Thyroid gland (tissue), 4 donors: ENCODE measurements around the gene STARD10. TPM values are rescaled to one million over a fixed set of nuclear protein-coding genes. Genes with fewer than 3 reads are reported as not detected.
"Not testable (repeated sequence)": the region's sequence is repeated elsewhere in the genome, so short reads cannot be mapped to it uniquely, and the experiment has no call there.

Experiments
- DNase-seq, 2 donors: peaks; one replicate each; pipeline ENCODE4 v3.0.0-alpha.2; 2019
- H3K27ac ChIP-seq, 3 donors: fragments of 200-600 bp; sonication (generic); 1 replicate in 2 of 3; 2 replicates in 1 of 3; pipeline ENCODE4 v1.5.1; 2016 to 2019; ENCODE audit warnings: mild to moderate bottlenecking in 1 of 3, moderate library complexity in 1 of 3
- H3K27me3 ChIP-seq: fragments of 200-600 bp; sonication (generic); one replicate; pipeline ENCODE4 v1.5.1; 2019
- H3K36me3 ChIP-seq, 2 donors: fragments of 200-600 bp; sonication (generic); one replicate each; pipeline ENCODE4 v1.5.1; 2016 to 2019
- H3K4me1 ChIP-seq, 2 donors: fragments of 200-600 bp; sonication (generic); one replicate each; pipeline ENCODE4 v1.5.1; 2017 to 2019
- H3K4me3 ChIP-seq, 3 donors: fragments of 200-600 bp; sonication (generic); replicated peaks in 1 of 3; 1 replicate in 2 of 3; 2 replicates in 1 of 3; pipeline ENCODE4 v1.5.1; 2016; ENCODE audit warnings: mild to moderate bottlenecking in 1 of 3
- H3K9me3 ChIP-seq: fragments of 200-600 bp; sonication (generic); one replicate; pipeline ENCODE4 v1.5.1; 2017
- POLR2A ChIP-seq, 2 donors: fragments of 450-650 bp; IDR thresholded peaks; one replicate each; pipeline ENCODE4 v1.6.1; 2017; ENCODE audit warnings: antibody characterized with exemption in 2 of 2, mild to moderate bottlenecking in 2 of 2, moderate library complexity in 1 of 2
- WGBS, 2 donors: methylation state at CpG; one replicate each; pipeline ENCODE4 v1.1.5; 2017; 5-methylcytosine and 5-hydroxymethylcytosine counted together
- intact Hi-C: fragments of 100-400 bp; cut with DNase I; formaldehyde crosslinking; loops from one replicate; pipeline ENCODE4 v1.15.1; 2023
- total RNA-seq, 4 donors: library from RNA; depleted of rRNA; stranded (reverse); fragments of >200 nt; gene quantifications; one replicate each; pipeline ENCODE4 v1.2.3, GENCODE V29; 2016
- TF ChIP-seq, protein P1 (sequence below), 6 experiments: fragments of 200-600 bp in 3 of 6; fragments of 450-650 bp in 3 of 6; sonication (generic) in 3 of 6; IDR thresholded peaks; one replicate each; pipeline ENCODE4 v1.5.1; 2016 to 2019; ENCODE audit warnings: antibody characterized with exemption in 6 of 6, mild to moderate bottlenecking in 2 of 6, inconsistent platforms in 1 of 6, moderate library complexity in 1 of 6

STARD10 gene
- total RNA-seq, 4 donors from 2014 or later = 67.7 to 113 (median 82.0) TPM

DNA sequence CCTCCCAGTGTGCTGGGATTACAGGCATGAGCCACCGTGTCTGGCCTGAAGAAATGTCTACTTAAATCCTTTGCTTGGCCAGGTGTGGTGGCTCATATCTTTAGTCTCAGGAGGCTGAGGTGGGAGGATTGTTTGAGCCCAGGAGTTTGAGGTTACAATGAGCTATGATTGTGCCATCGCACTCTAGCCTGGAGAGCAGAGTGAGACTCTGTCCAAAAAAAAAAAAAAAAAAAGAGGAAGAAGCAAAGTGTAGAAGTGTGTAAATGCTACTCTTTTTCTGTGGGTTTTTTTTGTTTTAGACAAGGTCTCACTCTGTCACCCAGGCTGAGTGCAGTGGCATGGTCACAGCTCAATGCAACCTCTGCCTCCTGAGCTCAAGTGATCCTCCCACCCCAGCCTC is 13.9 kb upstream of the STARD10 start:
- Histone ChIP-seq H3K9me3 (no peaks in the 10 kb centered on the region), H3K27ac (no peak overlapping the region), H3K36me3 (no peaks in the 10 kb centered on the region), H3K27me3 (no peaks in the 10 kb centered on the region), H3K4me3 (no peak overlapping the region), H3K4me1 (peaks cover 4 to 16% of the 10 kb centered on the region in 2 donors)
- intact Hi-C loops = no loop called here
- no peak for TF ChIP-seq POLR2A (IDR thresholded peaks at IDR 0.05)
- TF ChIP-seq, protein P1, sequence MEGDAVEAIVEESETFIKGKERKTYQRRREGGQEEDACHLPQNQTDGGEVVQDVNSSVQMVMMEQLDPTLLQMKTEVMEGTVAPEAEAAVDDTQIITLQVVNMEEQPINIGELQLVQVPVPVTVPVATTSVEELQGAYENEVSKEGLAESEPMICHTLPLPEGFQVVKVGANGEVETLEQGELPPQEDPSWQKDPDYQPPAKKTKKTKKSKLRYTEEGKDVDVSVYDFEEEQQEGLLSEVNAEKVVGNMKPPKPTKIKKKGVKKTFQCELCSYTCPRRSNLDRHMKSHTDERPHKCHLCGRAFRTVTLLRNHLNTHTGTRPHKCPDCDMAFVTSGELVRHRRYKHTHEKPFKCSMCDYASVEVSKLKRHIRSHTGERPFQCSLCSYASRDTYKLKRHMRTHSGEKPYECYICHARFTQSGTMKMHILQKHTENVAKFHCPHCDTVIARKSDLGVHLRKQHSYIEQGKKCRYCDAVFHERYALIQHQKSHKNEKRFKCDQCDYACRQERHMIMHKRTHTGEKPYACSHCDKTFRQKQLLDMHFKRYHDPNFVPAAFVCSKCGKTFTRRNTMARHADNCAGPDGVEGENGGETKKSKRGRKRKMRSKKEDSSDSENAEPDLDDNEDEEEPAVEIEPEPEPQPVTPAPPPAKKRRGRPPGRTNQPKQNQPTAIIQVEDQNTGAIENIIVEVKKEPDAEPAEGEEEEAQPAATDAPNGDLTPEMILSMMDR (IDR thresholded peaks at IDR 0.05) = no peak
- DNase-seq = no peak
- 78 to 81% methylated on average over 2 of the region's 2 CpGs for WGBS, 2 donors

DNA sequence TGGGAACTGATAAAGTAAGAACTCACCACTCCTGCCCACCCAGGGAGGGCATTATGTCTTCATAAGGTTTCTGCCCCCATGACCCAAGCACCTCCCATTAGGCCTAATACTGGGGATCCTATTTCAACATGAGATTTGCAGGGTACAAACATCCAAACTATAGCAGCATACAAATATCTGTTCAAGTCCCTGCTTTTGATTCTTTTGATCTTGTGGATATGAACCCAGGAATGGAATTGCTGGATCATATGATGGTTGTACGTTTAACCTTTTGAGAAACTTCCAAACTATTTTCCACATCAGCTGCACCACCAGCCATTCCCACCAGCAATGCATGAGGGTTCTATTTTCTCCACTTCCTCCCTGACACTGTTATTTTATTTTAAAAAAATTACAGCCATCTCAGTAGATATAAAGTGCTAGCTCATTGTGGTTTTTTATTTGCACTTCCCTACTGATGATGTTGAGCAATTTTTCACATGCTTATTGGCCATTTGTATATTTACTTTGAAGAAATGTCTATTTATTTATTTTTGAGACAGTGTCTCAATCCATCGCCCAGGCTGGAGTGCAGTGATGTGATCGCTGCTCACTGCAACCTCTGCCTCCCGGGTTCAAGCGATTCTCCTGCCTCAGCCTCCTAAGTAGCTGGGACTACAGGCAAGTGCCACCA is 13.3 kb upstream of the STARD10 start:
- H3K27me3 ChIP-seq = no peaks in the 10 kb centered on the region
- H3K36me3 ChIP-seq = no peaks in the 10 kb centered on the region
- 80 to 91% methylated on average over 5 of the region's 5 CpGs for WGBS, 2 donors
- H3K9me3 ChIP-seq = no peaks in the 10 kb centered on the region
- peaks cover 0 to 11% of the 10 kb centered on the region in 2 donors for H3K4me1 ChIP-seq
- no peak overlapping the region for H3K4me3 ChIP-seq
- intact Hi-C loops = no loop called here
- DNase-seq = no peak
- no peak overlapping the region for H3K27ac ChIP-seq
- no peak for TF ChIP-seq POLR2A (IDR thresholded peaks at IDR 0.05)
- TF ChIP-seq, protein P1 (IDR thresholded peaks at IDR 0.05) = no peak

- H3K36me3 ChIP-seq, DNase-seq, intact Hi-C loops, H3K4me3 ChIP-seq, H3K4me1 ChIP-seq, H3K27me3 ChIP-seq, H3K9me3 ChIP-seq, H3K27ac ChIP-seq: not testable (repeated sequence)
- 90 to 91% methylated on average over 1 of the region's 1 CpG for WGBS, 2 donors
Observed at GRCh38 chr11:72806378-72806777, 12.5 kb upstream of the STARD10 start.

- DNase-seq = no peak
- Histone ChIP-seq H3K4me1 (no peaks in the 10 kb centered on the region), H3K27ac (no peak overlapping the region), H3K9me3 (no peaks in the 10 kb centered on the region), H3K36me3 (no peaks in the 10 kb centered on the region), H3K27me3 (no peaks in the 10 kb centered on the region), H3K4me3 (no peak overlapping the region)
- no peak for TF ChIP-seq POLR2A (IDR thresholded peaks at IDR 0.05)
- TF ChIP-seq, protein P1 (IDR thresholded peaks at IDR 0.05) = no peak
- WGBS, 2 donors = 87 to 89% methylated on average over 6 of the region's 6 CpGs
- intact Hi-C loops = no loop called here
Observed at GRCh38 chr11:72805216-72805615, 11.4 kb upstream of the STARD10 start.

GRCh38 chr11:72802822-72803221 is 9.0 kb upstream of the STARD10 start:
- no peaks in the 10 kb centered on the region for H3K27me3 ChIP-seq
- H3K27ac ChIP-seq = no peak overlapping the region
- H3K4me1 ChIP-seq = no peaks in the 10 kb centered on the region
- no peaks in the 10 kb centered on the region for H3K9me3 ChIP-seq
- no peaks in the 10 kb centered on the region for H3K36me3 ChIP-seq
- no peak overlapping the region for H3K4me3 ChIP-seq
- TF ChIP-seq, protein P1 (IDR thresholded peaks at IDR 0.05) = no peak
- TF ChIP-seq POLR2A (IDR thresholded peaks at IDR 0.05) = no peak
- no peak for DNase-seq
- intact Hi-C loops = no loop called here
- WGBS, 2 donors = 80 to 95% methylated on average over 6 of the region's 6 CpGs
